Activated T-cell treated with anti-CD3 and anti-CD28 coated beads, Interleukin-2, amount 50 U/mL, for 4 hours (primary cell): ENCODE measurements around the gene HOXA7. TPM values are rescaled to one million over a fixed set of nuclear protein-coding genes. Genes with fewer than 3 reads are reported as not detected.

Source experiments
- ATAC-seq, 2 donors: fragments of 200-7000 bp; cut with Tn5 transposase; one replicate each; pipeline ENCODE4 v1.10.0; 2021
- DNase-seq: peaks from one replicate; pipeline ENCODE4 v3.0.0-alpha.2; 2020
- H3K27me3 Mint-ChIP-seq: one replicate; pipeline ENCODE4 v1.8.0; 2021; ENCODE audit warnings: low read depth, mixed read lengths
- H3K36me3 Mint-ChIP-seq: one replicate; pipeline ENCODE4 v1.8.0; 2022; ENCODE audit warnings: mixed read lengths; ENCODE audit not compliant: insufficient read depth
- H3K4me1 Mint-ChIP-seq: one replicate; pipeline ENCODE4 v1.8.0; 2021; ENCODE audit warnings: low read depth, mixed read lengths
- H3K4me3 Mint-ChIP-seq: one replicate; pipeline ENCODE4 v1.8.0; 2021; ENCODE audit warnings: mild to moderate bottlenecking, moderate library complexity, mixed read lengths
- H3K9me3 Mint-ChIP-seq: one replicate; pipeline ENCODE4 v1.8.0; 2021; ENCODE audit warnings: mixed read lengths
- total RNA-seq, 3 donors: library from RNA; stranded (reverse); gene quantifications; one replicate each; pipeline ENCODE4 v1.2.1, GENCODE V29; 2021

The HOXA7 gene
- total RNA-seq, 3 donors from 2014 or later, result not detected

DNA sequence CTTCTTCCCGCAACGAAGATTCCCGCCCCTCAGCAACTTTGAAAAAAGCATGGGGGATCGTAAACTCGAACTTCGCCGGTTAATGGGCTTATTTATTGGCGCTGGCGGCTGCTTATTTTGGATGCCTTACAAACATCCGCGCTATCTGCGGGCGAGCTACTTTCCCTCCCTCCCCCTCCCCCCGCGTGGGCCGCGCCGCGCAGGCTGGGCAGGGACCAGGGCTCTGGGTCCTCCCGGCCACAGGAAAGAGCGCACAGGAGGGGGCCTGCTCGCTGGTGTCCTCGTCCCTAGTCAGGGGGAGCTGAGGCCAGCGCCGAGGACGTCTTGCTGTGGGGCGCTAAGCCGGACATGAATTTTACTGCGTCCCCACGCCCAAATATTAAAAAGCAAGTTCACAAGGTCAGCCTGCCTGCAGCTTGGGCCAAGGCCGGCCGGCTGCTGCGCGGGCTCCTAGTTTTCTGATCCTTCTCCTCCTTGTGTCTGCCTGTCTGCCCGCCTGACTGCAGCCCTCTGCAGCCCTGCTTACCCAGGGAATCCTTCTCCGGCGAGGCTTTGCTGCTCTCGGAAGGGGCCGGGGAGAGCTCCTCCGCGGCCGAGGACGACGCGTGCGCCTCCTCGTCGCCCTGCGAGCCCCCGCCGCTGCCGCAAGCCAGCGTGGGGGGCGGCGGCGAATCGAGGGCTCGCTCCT, 16.5 kb upstream of the HOXA7 start:
- peaks cover 24% of the 10 kb centered on the region for H3K4me1 Mint-ChIP-seq
- ATAC-seq (peak; percentile 23 to 29), DNase-seq (no peak)
- H3K9me3 Mint-ChIP-seq, result no peaks in the 10 kb centered on the region
- H3K27me3 Mint-ChIP-seq, result peaks cover 75% of the 10 kb centered on the region
- H3K36me3 Mint-ChIP-seq, result no peaks in the 10 kb centered on the region
- no peak overlapping the region for H3K4me3 Mint-ChIP-seq

GRCh38 chr7:27172315-27172774, 15.9 kb upstream of the HOXA7 start:
- peaks cover 24% of the 10 kb centered on the region for H3K4me1 Mint-ChIP-seq
- DNase-seq, result no peak

GRCh38 chr7:27171637-27172314, 15.3 kb upstream of the HOXA7 start:
- H3K36me3 Mint-ChIP-seq, result no peaks in the 10 kb centered on the region
- H3K4me1 Mint-ChIP-seq, result peaks cover 27% of the 10 kb centered on the region
- H3K4me3 Mint-ChIP-seq, result peak overlapping the region; percentile 64
- ATAC-seq (no peak), DNase-seq (no peak)
- H3K9me3 Mint-ChIP-seq, result no peaks in the 10 kb centered on the region
- peaks cover 76% of the 10 kb centered on the region for H3K27me3 Mint-ChIP-seq

More at GRCh38 chr7:27172315-27172774, 15.9 kb upstream of the HOXA7 start:
- peak overlapping the region; percentile 64 for H3K4me3 Mint-ChIP-seq
- no peaks in the 10 kb centered on the region for H3K9me3 Mint-ChIP-seq
- no peaks in the 10 kb centered on the region for H3K36me3 Mint-ChIP-seq
- ATAC-seq, result no peak
- H3K27me3 Mint-ChIP-seq, result peaks cover 75% of the 10 kb centered on the region

DNA sequence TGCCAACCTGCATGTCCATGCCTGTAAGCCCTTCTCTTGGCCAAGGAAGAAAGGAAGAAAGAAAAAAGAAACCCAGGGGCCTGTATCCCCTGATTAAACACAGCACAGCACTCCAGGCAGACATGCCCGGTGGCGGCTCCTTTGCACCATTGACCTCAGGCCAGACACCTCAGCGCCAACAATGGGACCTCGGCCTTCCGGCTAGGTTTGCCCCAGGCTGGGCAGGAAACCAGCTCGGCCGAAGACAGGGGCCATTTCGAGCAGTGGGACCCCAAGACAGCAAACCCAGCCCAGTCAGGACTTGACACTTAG, 14.8 kb upstream of the HOXA7 start:
- Mint-ChIP-seq H3K4me1 (peaks cover 28% of the 10 kb centered on the region), H3K36me3 (no peaks in the 10 kb centered on the region), H3K4me3 (no peak overlapping the region), H3K9me3 (no peaks in the 10 kb centered on the region), H3K27me3 (peaks cover 76% of the 10 kb centered on the region)
- no peak for ATAC-seq
- DNase-seq, result no peak

DNA sequence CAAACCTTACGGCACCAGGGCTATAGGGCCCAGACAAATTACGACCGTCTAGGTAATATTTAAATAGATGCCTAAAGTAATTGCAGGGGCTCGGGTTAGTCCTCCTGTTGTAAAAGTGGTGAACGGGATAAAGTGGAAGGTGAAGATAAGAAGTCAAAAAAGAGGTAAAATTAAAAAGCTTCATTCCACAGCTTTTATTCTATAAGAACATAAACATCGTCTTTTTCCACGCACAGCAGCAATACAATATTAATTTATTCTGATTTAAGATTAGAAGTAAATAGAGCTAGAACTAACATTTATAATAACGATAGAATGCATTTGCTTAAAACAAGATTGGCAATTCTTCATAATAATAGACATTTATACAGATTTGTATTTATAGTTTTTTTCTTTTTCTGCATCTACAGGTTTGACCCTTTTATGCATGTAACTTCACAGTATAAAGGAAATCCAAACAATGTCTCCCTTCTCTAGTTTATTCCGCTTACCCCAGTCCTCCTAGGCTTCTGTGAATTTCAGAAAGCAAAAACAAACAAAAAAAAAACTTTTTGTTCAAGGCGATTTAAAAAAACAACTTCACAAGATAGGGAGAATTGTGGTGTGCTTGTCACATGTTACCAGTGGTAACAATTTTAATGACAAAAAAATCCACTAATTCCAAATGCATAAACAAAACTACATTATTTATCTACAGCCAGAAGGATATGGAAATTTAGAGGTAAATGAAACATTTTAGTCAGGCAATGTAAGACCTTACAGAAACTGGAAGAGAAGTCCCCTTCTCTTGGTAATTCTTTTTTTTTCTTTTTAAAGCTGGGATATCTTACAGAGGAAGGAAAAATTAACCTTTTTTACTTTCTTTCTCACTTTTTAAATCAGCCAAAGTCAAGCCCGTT, 14.2 kb upstream of the HOXA7 start:
- ATAC-seq (no peak), DNase-seq (no peak)
- H3K36me3 Mint-ChIP-seq, result no peaks in the 10 kb centered on the region
- H3K4me1 Mint-ChIP-seq, result peaks cover 31% of the 10 kb centered on the region
- H3K4me3 Mint-ChIP-seq, result no peak overlapping the region
- no peaks in the 10 kb centered on the region for H3K9me3 Mint-ChIP-seq
- peaks cover 74% of the 10 kb centered on the region for H3K27me3 Mint-ChIP-seq

DNA sequence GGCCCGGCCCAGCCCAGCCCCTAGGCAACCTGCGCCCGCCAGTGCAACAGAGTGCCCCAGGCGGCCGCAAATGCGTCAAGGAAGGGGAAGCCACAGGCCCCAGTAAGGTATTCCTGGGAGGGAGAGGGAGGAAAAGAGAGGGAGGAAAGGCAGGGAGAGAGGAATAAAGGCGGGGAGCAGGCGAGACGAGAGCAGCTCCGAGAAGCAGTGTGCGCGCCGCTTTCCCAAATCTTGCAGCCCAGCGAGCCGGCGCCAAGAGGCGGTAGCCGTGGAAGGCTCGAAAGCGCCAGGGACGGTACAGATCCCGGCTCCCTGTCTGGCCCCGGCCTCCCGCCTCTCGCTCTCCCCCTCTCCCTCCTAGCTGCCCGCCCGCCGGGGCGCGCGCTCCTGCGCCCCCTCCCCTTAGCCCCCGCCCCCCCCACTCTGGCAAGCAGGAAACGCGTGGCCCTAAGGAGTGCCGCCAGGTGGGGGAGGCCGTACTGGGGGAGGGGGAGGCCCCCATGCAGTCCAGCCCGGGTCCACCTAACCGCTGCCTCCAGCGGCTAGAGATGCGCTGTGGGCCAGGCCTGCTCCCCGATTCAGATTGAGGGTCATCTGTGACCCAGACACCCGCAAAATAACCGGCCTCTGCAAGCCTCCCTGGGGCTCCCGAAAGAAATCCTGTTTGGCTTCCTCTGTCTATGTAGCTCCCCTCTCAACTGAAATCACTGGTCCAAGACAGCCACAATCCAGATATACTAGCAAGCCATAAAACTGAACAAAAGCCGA, 13.4 kb upstream of the HOXA7 start:
- Mint-ChIP-seq H3K36me3 (no peaks in the 10 kb centered on the region), H3K9me3 (no peaks in the 10 kb centered on the region), H3K27me3 (peaks cover 71% of the 10 kb centered on the region), H3K4me3 (no peak overlapping the region), H3K4me1 (peaks cover 31% of the 10 kb centered on the region)
- DNase-seq (no peak), ATAC-seq (no peak)

DNA sequence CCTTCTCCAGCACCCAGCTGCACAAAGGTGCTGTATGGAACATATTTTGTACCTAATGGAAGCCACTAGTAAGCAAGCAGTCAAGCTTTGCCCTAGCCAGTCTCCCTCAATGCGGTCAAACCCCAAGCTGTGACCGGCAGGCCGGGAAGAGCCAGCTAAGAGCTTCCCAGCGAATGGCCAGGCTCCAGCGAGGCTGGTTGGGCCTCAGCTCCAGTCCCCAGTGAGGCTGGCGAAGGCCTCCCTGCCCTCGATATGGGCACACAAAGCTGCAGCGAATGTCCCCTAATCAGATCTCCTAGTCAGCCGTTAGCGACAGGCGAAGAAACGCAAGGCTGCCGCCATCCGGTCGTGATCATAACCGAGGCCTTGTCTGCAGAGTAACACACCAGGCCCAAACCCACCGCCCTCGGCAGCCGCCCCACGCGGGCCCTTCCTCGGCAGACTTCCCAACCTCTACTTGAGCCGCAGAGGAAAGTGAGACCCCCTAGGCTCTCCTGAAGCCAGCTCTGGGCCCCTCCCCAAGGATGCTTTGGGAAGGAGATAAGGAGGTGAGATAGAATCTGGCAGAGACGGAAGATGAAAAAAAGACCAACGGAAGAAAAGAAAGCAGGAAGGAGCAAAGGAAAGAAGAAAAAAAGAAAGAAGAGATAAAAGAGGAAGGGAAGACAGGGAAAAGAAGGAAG, 11.9 kb upstream of the HOXA7 start:
- no peaks in the 10 kb centered on the region for H3K36me3 Mint-ChIP-seq
- H3K4me3 Mint-ChIP-seq, result peak overlapping the region; percentile 34
- peaks cover 79% of the 10 kb centered on the region for H3K27me3 Mint-ChIP-seq
- ATAC-seq, result no peak
- H3K9me3 Mint-ChIP-seq, result no peaks in the 10 kb centered on the region
- no peak for DNase-seq
- peaks cover 34% of the 10 kb centered on the region for H3K4me1 Mint-ChIP-seq

GRCh38 chr7:27167916-27168264, 11.4 kb upstream of the HOXA7 start:
- ATAC-seq, result no peak
- H3K9me3 Mint-ChIP-seq, result no peaks in the 10 kb centered on the region
- no peak overlapping the region for H3K4me3 Mint-ChIP-seq
- H3K36me3 Mint-ChIP-seq, result no peaks in the 10 kb centered on the region
- peaks cover 34% of the 10 kb centered on the region for H3K4me1 Mint-ChIP-seq
- H3K27me3 Mint-ChIP-seq, result peaks cover 81% of the 10 kb centered on the region
- no peak for DNase-seq

- no peaks in the 10 kb centered on the region for H3K9me3 Mint-ChIP-seq
- peak overlapping the region; percentile 35 for H3K4me3 Mint-ChIP-seq
- ATAC-seq (no peak), DNase-seq (no peak)
- peaks cover 81% of the 10 kb centered on the region for H3K27me3 Mint-ChIP-seq
- peaks cover 27% of the 10 kb centered on the region for H3K4me1 Mint-ChIP-seq
- H3K36me3 Mint-ChIP-seq, result no peaks in the 10 kb centered on the region
These were observed 10.3 kb upstream of the HOXA7 start for GRCh38 chr7:27166531-27167505.

DNA sequence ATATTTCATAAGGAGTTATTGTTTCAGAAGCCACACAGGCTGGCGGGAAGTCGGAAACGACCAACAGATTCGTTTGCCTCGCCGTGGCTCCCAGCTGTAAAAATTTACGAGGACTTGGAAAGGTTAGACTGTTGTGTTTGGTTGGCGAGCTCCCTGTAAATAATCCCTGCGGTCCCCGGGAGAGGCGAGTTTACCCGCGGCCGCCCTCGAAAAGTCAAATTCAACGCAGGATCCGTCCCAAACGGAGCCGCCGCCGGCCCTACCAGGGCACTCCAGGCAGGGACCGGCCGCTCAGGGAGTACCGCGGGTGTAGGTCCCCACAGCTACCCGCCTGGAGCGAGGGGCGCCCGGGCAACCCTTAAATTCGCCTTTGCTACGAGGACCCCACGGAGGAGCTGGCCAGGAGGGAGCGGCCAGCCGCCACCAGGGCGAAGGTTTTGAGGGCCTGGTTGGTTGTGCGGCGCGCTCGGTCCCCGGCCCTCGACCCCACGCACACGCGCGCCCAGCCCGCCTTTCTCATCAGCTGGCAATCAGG, 9.6 kb upstream of the HOXA7 start:
- no peak for DNase-seq
- Mint-ChIP-seq H3K27me3 (peaks cover 77% of the 10 kb centered on the region), H3K4me3 (peak overlapping the region; percentile 53), H3K36me3 (no peaks in the 10 kb centered on the region), H3K9me3 (no peaks in the 10 kb centered on the region), H3K4me1 (peaks cover 27% of the 10 kb centered on the region)
- ATAC-seq, result no peak

DNA sequence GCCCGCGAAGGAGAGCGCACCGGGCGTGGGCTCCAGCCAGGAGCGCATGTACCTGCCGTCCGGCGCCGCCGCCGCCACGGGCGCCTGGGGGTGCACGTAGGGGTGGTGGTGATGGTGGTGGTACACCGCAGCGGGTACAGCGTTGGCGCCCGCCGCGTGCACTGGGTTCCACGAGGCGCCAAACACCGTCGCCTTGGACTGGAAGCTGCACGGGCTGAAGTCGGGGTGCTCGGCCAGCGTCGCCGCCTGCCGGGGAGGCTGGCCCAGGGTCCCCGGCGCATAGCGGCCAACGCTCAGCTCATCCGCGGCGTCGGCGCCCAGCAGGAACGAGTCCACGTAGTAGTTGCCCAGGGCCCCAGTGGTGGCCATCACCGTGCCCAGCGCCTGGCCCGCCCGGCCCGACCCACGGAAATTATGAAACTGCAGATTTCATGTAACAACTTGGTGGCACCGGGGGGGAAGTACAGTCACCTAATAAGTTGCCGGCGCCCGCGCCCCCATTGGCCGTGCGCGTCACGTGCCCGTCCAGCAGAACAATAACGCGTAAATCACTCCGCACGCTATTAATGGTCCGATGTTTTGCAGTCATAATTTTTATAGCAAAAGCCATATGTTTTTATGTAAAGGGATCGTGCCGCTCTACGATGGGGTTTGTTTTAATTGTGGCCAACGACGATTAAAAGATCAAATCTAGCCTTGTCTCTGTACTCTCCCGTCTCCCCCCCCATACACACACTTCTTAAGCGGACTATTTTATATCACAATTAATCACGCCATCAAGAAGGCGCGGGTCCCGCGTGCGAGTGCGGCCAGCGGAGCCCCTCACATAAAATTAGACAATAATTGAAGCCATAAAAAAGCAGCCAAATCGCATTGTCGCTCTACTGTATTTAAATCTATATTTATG, 8.9 kb upstream of the HOXA7 start, which contains the start of gene HOXA9:
HOXA9 (minus strand) TSS at position 449 of the 907 bp plus-strand sequence; CDS start at position 369, 80 bp downstream.
- peak within 1 kb of the TSS; percentile 53 for H3K4me3 Mint-ChIP-seq
- no peak for ATAC-seq
- no peaks in the 10 kb centered on the region for H3K36me3 Mint-ChIP-seq

More for the DNA sequence above, 8.9 kb upstream of the HOXA7 start, which contains the start of gene HOXA9:
- Mint-ChIP-seq H3K4me1 (peaks cover 28% of the 10 kb centered on the region), H3K9me3 (no peaks in the 10 kb centered on the region), H3K27me3 (peaks cover 74% of the 10 kb centered on the region)
- DNase-seq, result no peak
